ENCODE data around the gene NDUFA7.
A peak's percentile ranks its signal among the peaks of the same experiment; 100 is the strongest.
"Not testable (repeated sequence)": the region's sequence is repeated elsewhere in the genome, so short reads cannot be mapped to it uniquely, and the experiment has no call there.

Gene NDUFA7

DNA sequence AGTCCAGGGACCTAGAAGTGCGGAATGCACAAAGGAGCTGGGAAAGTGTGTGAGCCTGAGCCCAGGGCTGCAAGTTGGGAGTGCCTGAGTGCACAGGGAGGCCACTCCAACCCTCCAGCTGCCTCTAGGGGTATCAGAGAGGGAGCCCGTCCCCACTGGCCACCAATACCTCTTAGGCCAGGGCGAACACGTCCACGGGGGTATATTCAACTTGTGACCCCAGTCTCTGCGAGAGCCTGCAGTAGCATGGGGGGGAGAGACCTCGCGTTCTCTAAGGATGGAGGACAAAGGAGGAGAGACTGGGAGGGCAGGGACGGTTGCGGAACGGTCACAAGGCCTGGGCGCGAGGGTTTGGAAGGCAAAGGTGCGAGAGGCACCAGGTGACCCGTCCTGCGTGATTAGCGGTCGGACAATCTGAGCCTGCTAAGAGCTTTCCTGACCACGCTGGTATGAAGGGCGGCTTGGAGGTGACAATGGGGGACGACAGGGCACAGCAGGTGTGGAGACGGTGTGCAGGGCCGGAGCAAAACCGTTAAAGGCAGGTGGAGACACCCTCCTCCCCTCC lies 13.7 kb downstream of the NDUFA7 start:
- TF ChIP-seq, protein P1, sequence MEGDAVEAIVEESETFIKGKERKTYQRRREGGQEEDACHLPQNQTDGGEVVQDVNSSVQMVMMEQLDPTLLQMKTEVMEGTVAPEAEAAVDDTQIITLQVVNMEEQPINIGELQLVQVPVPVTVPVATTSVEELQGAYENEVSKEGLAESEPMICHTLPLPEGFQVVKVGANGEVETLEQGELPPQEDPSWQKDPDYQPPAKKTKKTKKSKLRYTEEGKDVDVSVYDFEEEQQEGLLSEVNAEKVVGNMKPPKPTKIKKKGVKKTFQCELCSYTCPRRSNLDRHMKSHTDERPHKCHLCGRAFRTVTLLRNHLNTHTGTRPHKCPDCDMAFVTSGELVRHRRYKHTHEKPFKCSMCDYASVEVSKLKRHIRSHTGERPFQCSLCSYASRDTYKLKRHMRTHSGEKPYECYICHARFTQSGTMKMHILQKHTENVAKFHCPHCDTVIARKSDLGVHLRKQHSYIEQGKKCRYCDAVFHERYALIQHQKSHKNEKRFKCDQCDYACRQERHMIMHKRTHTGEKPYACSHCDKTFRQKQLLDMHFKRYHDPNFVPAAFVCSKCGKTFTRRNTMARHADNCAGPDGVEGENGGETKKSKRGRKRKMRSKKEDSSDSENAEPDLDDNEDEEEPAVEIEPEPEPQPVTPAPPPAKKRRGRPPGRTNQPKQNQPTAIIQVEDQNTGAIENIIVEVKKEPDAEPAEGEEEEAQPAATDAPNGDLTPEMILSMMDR (conservative IDR thresholded peaks at IDR 0.05; ENCODE audit: low read depth, low read length): no peak
- H3K4me3 ChIP-seq (ENCODE audit: low read depth, low read length): peak overlapping the region; percentile 67
- no peak for DNase-seq (ENCODE audit: low read depth)

DNA sequence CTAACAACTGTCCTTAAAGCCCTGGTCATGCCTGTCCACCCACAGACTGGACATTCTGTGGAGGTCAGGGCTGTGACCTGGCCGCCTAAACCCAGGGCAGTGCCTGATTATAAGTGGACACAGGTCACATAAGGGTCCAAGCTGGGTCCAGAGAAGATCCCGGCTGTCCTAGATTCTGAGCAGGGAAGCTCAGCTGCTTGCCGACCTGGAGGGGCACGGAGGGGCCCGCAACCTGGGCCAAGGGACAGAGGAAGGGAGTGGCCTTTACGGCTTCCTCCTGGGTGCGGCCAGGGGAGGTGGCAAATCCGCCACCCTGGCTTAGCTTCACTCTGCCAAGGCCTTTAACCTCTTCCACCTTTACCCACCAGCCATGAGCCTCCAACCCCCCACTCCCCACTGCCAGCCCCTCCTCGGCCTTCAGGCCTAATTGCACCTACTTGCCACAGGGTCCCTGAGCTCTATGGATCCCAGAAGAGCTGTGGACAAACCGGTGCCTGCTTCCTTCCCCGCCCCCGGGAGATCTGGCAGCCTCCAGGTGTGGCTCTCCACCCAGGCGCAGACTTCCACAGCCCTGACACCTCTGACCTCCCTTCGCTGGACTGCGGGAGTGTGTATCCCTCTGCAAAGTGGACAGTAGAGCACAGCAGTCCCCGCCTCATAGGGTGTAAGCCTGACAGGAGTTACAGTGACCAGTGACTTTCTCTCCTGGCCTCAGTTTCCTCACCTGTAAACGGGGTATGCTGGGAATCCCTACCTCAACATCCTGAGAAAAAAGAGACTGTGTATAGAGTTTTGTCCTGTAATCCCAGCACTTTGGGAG lies 14.7 kb downstream of the NDUFA7 start:
- H3K4me3 ChIP-seq (ENCODE audit: low read depth, low read length): no peak overlapping the region
- DNase-seq (ENCODE audit: low read depth): no peak
- TF ChIP-seq, protein P1 (conservative IDR thresholded peaks at IDR 0.05; ENCODE audit: low read depth, low read length): no peak

DNA sequence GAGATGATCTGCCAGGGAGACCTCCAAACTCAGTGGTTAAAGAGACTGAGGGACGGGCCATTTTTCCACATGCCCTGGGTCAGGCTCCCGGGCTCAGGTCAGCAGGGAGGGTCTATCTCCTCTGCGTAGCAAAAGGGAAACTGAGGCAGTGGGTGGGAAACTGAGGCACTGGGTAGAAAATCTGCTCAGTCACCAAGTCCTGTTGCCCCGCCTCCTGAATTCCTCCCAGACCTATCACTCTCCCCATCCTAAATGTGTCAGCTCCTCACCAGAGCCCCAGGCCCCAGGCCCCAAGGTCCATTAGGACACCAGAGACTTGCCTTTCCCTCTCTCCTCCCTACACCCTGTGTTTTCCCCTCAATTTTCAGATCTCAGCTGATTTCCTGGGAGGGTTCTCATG lies 15.4 kb downstream of the NDUFA7 start:
- DNase-seq (ENCODE audit: low read depth): no peak
- TF ChIP-seq, protein P1 (conservative IDR thresholded peaks at IDR 0.05; ENCODE audit: low read depth, low read length): no peak
- no peak overlapping the region for H3K4me3 ChIP-seq (ENCODE audit: low read depth, low read length)

DNA sequence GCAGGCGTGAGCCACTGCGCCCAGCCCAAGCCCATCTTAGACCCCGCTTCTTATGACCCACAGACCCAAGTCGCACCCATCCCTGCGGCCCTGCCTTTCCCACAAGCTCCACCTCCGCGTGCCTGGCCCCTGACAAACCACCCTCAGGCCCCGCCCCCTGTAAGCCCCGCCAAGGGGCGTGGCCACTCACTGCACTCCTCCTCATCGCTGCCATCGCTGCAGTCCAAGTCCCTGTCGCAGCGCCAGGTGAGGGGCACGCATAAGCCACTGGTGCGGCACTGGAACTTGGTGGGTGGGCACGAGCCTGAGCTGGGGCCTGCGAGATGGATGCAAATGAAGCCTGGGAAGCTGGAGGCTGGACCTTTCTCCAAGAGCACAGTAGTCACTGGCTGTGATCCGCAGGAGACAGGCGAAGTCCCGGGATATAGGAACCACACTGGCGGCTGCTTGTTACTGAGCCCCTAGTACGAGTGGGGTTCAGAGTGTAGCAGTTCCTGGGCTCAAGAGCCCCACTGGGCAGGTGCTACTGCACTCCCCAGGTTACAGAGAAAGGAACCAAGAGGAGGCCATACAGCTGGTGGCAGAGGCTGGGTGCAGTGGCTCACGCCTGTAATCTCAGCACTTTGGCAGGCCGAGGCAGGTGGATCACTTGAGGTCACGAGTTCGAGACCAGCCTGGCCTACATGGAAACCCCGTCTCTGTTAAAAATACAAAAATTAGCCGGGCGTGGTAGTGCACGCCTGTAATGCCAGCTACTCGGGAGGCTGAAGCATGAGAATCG lies 16.1 kb downstream of the NDUFA7 start:
- no peak for DNase-seq (ENCODE audit: low read depth)
- TF ChIP-seq, protein P1 (conservative IDR thresholded peaks at IDR 0.05; ENCODE audit: low read depth, low read length): no peak
- H3K4me3 ChIP-seq (ENCODE audit: low read depth, low read length): no peak overlapping the region

DNA sequence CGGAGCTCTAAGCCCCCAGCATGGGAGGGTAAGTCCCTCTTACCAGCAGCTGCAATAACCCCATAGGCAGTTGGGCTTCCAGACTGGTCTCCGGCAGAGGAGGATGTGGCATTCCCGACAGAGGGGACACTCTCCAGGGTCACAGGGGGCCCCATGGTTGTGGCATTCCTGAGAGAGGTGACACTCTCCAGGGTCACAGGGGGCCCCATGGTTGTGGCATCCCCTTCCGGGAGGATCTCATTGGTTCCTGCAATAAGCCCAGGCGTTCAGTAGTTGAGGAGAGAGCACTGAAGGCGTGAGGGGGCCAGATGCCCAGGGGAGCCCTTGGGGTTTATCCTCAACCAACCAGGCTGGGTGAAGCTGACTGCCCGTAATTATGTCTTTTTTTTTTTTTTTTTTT lies 18.4 kb downstream of the NDUFA7 start:
- TF ChIP-seq, protein P1 (conservative IDR thresholded peaks at IDR 0.05; ENCODE audit: low read depth, low read length): no peak
- no peak for DNase-seq (ENCODE audit: low read depth)

DNA sequence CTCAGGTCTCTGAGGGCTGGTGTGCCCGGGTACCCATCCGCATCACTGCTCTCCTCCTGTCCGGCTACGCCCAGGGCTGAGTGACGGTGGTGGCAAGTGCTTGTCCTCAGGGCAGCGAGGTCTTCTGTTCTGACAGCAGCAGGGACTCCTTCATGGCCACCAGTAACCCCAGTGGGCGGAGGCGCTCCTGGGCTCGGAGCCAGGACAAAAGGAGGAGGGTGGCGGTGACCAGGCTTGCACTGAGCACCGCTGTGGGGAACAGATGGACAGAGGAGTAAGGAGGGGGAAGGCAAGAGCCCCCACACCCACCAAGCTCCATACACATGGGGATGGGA lies 18.9 kb downstream of the NDUFA7 start:
- H3K4me3 ChIP-seq (ENCODE audit: low read depth, low read length): no peak overlapping the region
- TF ChIP-seq, protein P1 (conservative IDR thresholded peaks at IDR 0.05; ENCODE audit: low read depth, low read length): no peak
- DNase-seq (ENCODE audit: low read depth): peak; percentile 20

More for the DNA sequence above, 18.4 kb downstream of the NDUFA7 start:
- H3K4me3 ChIP-seq (ENCODE audit: low read depth, low read length): no peak overlapping the region

DNA sequence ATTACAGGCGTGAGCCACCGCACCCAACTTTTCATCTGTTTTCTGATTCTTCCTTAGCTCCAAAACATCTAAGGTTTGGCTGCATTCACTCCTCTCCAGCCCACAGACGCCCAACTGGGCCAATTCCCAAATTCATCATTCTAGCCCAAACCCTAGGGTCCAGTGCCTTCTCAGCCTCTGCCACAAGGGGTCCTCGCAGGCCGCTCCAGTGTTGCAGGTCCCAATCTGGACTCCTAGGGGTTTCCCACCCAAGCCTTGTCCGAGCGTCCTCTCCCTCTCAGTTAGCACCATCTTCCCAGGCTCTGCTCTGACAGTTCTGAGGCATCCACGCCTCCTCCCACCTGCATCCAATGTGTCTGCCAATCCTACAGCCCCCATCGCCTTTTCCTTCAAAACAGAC lies 29.8 kb downstream of the NDUFA7 start:
- not testable (repeated sequence) for H3K4me3 ChIP-seq (ENCODE audit: low read depth, low read length); DNase-seq (ENCODE audit: low read depth)

DNA sequence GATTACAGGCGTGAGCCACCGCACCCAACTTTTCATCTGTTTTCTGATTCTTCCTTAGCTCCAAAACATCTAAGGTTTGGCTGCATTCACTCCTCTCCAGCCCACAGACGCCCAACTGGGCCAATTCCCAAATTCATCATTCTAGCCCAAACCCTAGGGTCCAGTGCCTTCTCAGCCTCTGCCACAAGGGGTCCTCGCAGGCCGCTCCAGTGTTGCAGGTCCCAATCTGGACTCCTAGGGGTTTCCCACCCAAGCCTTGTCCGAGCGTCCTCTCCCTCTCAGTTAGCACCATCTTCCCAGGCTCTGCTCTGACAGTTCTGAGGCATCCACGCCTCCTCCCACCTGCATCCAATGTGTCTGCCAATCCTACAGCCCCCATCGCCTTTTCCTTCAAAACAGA lies 44.7 kb downstream of the NDUFA7 start:
- DNase-seq (ENCODE audit: low read depth); H3K4me3 ChIP-seq (ENCODE audit: low read depth, low read length): not testable (repeated sequence)
